GM18873 (cell line): Measurements from ENCODE around the gene WIF1.

ENCODE experiments used
- ATAC-seq: cut with Tn5 transposase; IDR thresholded peaks from one replicate; pipeline ENCODE4 v1.9.1; 2021; ENCODE audit warnings: mild to moderate bottlenecking, moderate library complexity, moderate number of reproducible peaks; ENCODE audit not compliant: unreplicated experiment, low FRiP score

The WIF1 gene

DNA sequence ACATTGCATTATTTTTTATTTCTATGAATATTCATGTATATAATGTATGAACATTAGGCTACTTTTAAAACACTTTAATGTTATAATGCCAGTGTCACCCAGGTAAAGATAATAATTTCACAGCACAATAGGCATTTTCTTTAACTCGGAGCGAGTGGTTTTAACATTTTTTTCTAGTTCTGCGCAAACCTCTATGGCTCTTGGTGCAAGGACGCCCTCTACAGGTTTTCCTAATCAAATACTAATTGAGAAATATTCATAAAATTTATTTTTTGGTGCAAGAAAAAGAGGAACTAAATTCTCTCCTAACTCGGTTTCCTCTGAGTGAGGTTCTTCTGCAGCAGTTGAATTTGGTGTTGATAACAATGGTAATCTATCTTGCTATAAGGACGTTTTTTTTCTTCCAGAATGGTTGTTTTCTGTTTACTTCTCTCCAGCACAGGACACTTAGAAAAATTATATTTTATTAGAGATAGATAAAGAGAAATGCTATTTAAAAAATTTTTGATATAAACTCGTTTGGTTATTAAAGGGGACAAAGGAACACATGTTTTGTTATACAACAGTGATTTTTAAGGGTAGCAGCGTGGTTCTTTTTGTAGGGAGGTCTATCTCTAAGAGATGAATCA lies 2.4 kb upstream of the WIF1 start:
- no peak for ATAC-seq

DNA sequence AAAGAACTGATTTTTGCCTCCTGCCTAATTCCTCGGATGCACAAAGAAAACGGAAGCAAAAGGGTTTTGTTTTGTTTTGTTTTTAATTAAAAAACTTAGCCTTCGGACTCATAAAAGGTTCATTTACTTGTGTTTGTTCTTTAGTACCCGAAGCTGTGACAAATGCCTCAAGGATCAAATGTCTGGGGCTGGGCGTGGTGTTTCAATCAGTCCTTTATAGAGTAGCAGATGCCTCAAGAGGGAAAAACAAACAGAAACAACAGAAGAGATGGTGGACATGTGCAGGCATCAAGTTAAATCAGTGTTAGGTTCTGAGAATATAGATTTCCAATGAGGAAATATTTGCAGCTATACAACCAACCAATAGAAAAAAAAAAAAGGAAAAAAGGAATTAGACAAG lies 1.6 kb upstream of the WIF1 start:
- ATAC-seq = no peak

DNA sequence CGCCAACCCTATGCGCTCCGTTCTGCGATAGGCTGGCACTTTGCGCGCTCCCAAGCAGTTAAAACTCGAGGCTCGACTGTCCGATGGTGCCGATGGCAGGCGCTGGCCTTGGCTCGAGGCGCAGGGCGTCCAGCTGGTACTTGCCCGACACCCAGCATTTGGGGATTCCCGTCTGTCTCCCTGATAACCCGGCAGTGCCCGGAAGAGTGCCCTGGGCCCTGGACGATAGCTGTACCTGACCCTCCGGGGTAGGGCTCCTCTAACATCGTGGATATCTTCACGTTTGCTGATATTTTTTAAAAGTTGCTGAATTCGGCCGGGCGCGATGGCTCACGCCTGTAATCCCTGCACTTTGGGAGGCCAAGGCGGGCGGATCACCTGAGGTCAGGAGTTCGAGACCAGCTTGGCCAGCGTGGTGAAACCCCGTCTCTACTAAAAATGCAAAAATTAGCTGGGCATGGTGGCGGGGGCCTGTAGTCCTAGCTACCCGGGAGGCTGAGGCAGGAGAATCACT lies 908 bp upstream of the WIF1 start:
- ATAC-seq = no peak

DNA sequence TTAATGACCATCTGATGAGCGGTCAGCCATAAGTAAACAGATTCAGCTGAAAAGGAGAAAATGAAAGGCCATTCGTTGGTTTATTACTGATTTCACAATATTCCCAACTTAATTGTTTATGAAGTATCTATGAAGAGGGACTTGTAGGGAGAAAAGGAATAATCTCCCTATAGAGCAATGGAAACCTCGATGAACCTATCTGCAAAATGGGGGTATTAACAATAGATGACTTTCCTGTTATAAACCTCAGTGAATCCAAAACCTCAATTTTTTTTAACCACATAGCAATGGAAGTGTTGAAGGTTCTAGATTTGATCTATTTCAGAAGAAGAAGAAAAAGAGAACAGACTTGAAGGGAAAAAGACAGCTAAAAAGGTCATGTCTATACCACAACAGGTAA lies 2.0 kb downstream of the WIF1 start:
- ATAC-seq = no peak

DNA sequence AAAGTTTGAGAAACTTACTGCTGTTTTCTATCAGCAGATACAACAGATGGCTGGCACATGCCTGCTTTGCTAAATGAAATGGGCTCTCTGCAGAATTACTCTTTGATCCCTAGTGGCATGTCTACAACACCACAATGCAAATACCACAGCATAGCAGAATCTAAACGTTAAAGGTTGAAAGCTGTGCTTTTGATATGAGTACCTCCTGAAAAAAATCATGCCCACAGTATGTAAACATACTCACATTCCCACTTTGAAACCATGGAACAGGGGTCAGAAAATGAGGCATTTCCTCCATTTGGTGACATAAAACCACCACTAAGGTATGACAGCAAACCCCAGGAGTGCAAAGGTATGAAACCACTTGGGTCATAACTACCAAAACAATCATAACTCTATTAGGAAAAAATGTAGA lies 7.5 kb downstream of the WIF1 start:
- ATAC-seq = no peak

DNA sequence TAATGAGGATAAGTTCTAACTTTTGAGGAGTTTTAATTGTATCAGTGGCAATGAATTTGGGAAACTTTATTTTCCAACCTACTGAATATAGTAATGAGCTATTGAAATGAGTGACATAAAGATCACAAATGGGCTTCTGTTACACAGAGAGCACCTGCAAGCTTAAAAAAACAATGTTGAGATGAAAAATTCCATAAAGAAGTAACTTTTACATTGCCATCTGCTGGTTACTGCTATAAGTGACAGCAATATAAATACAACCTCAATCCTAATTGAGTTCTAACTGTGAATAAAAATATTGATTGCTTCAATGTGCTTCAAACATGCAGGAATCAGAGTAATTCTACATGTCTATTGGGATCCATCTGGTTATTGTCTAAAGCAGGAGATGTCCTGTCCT lies 14.2 kb downstream of the WIF1 start:
- no peak for ATAC-seq

DNA sequence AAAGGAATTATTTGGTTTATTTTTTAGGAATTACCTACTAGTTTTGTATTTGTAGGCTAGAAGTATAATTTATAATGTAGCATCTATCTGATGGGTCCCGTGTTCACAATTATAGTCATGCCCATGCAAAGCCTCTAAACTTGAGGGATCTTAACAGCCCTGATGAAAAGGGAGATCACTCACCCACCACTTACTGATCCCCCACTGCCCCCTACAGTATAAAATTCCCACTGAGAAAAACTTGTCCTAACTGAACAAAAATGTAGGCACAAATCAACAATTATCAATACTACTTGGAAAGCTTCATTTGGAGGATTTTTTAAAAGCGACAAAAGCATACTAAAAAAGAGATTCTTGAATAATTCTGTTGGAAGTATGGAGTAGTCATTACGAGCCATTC lies 21.0 kb downstream of the WIF1 start:
- no peak for ATAC-seq

DNA sequence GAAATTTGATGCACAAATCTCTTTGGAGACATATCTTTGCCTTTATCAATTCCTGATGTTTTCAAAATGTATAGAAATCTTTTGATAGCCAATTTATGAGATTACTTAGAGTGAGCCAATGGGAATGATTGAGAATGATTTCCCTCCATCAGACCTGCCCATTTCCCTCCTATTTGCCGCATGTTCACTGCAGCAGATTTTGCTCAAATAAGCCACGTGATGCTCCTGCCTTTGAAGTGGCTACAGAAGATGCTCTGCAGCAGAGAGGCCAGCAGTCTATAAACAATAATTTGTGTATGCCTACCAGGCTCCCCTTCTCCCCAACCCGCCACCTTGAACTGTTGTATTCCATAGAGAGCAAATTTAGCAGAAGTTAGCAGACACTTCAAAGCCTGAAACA lies 21.9 kb downstream of the WIF1 start:
- no peak for ATAC-seq

DNA sequence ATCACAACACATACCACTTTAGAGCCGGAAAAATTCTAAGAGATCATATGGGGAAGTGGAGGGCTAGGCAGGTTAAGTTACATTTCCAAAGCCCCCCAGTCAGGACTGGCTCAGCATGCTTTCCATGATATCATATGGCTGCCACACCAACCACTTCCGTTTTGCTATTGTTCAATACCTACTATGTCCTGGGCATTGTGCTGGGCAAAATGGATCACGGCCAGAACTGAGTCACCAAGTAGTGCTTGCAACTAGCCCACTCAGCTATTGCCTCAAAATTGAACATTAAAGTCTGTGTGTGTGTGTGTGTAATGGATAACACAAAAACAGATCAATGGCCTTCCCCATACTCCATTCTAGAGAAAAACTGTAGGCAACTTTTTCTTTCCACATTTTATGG lies 22.7 kb downstream of the WIF1 start:
- ATAC-seq = no peak

DNA sequence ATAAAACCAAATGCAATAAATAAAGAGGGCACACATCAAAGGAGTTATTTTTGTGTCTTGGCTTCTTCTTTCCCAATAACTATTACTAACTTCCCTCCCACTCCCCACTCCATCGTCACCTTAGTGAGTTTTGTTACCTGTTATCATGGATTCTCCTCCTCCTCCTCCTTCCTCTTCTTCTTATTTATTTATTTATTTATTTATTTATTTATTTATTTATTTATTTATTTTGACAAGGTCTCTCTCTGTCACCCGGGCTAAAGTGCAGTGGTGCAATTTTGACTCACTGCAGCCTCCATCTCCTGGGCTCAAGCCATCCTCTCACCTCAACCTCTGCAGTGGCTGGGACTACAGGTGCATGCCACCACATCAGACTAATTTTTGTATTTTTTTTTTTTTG lies 26.4 kb downstream of the WIF1 start:
- ATAC-seq = no peak

DNA sequence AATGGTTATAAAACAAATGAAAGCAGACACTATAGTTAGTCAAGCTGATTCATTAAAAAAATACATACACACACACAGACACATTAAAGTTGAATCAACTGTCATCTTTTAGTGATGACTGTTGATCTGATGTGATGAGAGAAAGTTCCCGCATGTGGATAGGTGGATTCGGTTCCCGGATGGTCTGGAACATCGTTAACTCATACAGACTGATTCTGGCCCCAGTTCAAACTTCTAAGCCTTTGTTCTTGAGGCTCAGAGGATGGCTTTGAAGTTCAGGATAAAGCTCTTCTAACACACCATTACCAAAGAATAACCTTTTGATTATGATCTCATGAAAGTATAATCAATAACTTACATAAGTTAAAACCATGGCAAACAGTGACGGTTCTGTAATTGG lies 27.5 kb downstream of the WIF1 start:
- ATAC-seq = no peak

DNA sequence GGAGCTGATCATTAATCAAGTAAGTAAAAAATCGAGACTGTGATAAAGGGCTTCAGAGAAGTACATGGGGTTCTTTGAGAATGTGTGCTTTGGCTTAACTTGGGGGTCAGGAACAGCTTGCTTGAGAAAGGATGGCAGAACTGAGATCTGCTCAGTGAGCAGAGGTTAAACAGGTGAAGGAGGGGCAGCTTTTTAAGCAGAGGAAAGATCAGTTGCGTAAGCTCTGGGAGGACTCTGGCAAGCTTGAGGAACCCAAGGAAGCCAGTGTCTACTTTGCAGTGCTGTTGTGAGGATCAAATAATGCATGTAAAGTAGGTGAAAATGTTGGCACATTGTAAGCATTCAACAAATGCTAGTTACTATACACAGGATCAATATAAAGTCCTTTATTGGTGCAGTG lies 30.6 kb downstream of the WIF1 start:
- ATAC-seq = no peak

DNA sequence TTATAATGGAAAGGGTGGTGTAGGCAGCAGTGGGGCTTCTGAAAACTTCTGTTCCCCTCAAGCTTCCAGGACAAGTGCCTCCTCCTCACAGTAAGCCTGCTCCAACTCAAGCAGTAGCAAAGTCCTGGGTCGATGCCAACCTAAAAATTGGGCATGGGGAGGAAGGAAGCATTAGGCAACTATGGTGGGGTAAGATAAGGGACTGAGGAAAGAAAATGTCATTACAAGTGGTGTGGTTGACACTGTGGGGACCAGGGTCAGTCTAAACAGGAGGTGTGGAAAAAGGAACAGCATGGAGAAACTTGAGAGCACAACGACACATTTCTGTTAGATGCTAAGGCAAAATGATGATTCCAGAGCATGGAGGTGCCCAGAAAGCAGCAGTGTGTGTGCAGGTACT lies 34.9 kb downstream of the WIF1 start:
- ATAC-seq = no peak

DNA sequence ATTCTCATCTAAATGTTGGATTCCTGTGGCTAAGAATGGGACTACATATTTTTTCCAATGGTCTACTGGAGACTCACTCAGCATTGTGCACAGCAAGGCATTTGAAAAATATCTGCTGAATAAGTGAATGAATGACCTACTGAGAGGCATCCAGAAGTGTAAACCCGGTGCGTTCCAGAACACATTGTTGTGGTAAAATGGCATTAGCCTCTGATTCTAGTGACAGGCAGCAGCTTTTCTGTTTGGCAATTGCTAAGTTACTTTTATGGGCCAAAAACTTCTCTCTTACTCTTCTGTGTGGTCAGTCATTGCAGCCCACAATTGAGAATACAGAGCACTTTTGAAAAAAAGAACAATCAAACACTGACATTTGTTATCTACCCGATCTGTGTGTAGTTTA lies 36.5 kb downstream of the WIF1 start:
- no peak for ATAC-seq

DNA sequence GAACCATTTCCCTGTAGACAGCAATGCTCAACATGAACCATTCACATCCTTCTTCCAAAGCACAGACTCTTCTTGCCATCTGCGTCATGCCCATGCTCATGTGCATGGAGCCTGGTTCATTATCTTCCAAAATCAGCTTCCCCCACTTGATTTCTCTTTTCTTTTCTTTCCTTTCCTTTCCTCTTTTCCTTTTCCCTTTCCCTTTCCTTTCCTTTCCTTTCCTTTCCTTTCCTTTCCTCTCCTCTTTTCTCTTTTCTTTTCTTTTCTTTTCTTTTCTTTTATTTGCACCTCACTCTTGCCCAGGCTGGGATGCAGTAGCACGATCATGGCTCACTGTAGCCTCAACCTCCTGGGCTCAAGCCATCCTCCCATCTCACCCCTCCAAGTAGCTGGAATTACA lies 37.5 kb downstream of the WIF1 start:
- no peak for ATAC-seq

DNA sequence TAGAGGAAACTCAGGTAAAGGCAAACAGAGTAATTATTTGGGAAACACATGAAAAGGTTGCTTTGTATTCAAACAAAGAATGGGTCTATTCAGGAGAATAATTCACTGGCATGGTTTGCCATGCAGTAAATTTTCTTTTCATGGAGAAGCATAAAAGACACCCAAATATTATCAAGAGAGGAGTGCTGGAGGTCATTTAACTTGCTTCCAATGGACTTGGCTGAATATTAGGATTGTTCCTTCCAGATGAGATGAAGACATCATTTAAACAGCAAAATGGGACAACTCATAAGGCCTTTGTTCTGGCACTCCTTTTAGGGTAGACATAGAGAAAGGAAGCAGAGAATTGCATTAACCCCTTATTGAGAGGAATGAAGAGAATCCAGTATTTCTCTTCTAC lies 38.7 kb downstream of the WIF1 start:
- ATAC-seq = no peak

DNA sequence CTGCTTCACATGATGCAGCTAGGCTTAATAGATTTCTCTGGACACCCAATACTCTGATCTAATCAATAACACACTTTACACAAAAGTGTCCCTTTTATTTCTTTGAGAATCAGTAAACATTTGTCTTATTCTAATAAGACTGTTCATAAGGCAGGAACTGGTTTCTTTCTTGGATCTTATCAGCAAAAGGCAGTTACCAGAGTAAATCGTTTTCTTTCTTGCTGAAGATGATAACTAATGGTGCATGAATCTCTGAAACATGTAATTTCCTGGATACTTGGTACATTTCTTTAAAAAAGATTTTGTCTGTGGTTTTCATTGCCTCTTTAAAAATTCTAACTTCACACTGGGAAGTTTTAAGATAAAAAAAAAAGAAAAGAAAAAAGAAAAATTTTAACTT lies 39.6 kb downstream of the WIF1 start:
- no peak for ATAC-seq

DNA sequence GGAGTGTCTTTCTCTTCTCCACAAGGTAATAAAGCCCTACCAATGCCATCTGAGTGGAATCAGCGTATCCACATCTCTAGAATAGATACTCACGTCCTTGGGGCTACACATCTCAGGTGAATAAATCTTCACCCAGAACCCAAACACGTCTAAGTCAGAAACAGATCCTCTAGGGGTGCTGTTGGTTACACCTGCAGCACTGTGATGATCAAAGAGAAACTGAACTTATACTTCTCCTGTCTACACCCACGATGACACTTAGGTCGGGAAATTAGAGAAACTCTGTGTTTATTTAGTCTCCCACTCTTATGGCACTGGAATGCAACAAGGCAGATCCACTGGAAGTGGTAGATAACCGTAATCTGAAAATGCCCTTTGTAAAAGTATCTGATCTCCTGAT lies 46.2 kb downstream of the WIF1 start:
- ATAC-seq = no peak

DNA sequence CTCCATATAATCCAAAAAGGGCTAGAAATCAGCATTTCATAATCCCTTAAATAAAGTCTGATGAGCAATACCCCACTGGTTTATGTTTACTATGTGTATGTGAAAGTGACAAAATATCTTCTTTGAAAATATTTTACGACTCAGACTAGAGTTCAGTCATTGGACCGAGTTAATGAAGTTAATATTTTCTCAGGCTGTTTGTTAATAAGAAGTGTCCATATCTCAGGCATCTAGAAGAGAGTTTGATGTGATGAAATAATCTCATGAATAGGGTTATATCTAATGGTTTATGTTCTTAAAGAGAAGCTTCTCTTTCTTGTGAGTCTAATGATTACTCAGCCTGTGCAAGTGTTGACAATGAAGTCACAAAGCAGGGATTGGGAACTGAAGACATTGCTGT lies 51.8 kb downstream of the WIF1 start:
- ATAC-seq = no peak

DNA sequence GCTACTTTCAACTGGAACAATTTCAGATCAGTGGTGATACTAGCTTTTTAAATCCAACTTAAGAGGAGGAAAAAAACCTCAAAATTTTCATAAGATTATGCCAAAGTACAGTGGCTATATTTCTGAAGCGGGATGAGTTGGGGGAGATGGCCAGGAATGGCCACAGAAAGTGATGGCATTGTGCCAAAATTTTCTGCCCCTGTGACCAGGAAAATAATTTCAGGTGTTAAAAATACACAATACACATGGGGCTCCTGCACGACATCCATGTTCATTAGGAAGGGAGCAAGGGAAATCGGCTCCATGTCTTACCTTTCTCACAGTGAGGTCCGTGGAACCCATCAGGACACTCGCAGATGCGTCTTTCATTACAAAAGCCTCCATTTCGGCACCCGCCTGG lies 53.7 kb downstream of the WIF1 start:
- ATAC-seq = no peak

DNA sequence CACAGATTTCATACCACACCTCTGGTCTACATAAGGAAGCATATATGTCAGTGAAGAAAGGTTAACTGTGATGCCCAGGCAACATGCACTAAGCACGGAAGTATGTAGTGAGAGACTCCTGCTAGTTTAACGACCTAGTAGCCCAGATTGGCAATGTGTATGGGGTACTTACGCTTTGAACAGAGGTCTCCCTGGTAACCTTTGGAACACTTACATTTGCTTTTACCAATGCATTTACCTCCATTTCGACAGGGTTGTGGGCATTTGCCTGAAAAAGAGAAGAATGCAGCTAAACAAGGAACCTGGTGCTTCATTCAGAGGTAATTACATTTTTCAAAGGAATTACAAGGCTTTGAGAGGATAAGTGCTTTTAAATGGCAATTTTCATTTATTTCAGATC lies 65.2 kb downstream of the WIF1 start:
- no peak for ATAC-seq

DNA sequence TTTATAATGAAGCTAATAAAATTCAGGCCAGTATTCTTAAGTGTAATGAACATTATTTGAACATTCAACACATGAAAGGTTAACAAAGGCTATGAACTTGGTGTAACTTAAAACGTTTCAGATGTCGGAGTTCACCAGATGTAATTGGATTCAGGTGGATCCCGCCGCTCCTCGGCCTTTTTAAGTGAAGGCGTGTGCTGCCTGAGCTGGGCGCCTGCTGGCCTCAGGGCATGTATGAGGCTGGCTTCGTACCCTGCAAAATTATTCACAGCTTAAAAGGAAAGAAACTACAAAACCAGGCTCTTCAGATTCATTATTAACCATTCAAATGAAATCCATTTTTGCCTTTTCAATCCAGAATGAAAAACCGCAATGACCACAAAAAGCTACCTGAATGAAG lies 69.9 kb downstream of the WIF1 start:
- ATAC-seq = no peak

DNA sequence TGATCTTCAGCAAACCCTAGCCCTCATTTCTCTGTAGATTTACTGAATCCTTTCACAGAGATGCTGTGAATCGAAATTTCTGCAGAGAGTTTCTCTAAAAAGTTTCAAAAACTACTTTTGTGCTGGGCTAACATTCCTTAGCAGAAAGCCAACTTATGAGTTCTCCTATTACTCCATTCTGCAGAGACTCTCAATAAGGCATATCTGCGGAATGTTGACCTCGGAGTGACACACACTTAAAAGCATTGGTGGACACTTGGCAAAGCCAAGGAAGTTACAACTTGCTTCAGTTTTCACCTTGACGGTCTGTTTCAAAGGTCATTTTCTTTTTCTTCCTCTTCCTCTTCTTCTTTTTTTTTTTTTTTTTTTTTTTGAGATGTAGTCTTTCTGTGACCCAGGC lies 75.8 kb downstream of the WIF1 start:
- ATAC-seq = no peak
